ENCODE results near the gene DCTN1.

Gene DCTN1

DNA sequence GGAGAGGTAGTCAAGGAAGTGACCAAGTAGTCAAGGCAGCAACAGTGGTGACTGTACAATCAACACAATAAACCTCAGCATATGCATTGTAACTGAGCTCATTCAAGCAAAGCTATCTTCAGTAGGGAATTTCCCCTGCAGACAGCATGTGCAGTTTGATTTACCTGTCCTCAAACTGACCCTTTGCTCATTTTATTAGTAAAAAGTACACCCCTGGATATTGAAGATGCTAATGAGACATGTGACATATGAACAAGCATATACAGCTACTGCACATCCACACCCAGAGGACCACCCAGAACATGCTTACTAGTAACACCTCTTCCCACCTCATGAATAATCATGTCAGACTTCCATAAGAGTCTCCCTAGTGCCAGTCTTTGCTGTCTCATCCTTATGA lies 25.9 kb upstream of the DCTN1 start:
- no peak for DNase-seq (ENCODE audit: insufficient read length)
- peak; percentile 66 for FAIRE-seq
- TF ChIP-seq POLR2A (IDR thresholded peaks at IDR 0.05; ENCODE audit: low read depth, low read length) (no peak), TAF1 (IDR thresholded peaks at IDR 0.05; ENCODE audit: borderline replicate concordance, low read depth, low read length) (no peak), POLR2AphosphoS5 (IDR thresholded peaks at IDR 0.05; ENCODE audit: low read depth, low read length) (no peak)

DNA sequence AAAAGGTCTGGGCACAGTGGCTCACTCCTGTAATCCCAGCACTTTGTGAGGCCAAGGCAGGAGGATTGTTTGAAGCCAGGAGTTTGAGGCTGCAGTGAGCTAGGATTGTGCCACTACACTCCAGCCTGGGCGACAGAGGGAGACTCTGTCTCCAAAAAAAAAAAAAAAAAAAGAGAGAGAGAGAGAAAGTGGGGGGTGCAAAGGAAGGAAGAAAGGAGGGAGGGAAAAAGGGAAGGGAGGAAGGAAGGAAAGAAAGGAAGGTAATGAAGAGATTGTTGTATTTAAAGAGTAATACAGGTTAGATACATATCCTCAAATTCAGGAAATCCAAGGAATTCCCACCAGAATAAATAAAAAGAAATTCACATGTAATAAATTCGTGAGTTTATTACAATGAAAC lies 21.8 kb upstream of the DCTN1 start:
- DNase-seq (ENCODE audit: insufficient read length) (no peak), FAIRE-seq (no peak)
- TF ChIP-seq POLR2A (IDR thresholded peaks at IDR 0.05; ENCODE audit: low read depth, low read length) (no peak), TAF1 (IDR thresholded peaks at IDR 0.05; ENCODE audit: borderline replicate concordance, low read depth, low read length) (no peak), POLR2AphosphoS5 (IDR thresholded peaks at IDR 0.05; ENCODE audit: low read depth, low read length) (no peak)

DNA sequence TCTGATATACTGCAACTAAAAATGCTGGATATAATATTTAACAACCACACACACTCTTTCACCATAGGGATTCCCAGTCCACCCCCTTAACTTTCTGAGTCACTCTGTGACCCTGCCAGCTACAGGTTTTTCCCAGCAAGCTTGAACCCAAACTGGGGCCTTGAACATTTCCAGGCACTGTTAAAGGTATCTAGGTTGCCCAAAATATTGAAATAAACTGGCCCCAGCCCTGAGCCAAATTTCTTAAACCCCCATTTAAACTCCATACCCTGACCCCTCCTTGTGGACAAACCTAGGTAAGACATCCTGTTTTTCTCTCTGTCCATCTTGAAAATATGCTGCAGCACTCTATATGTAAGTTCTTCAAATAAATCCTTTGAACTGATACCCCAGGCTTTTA lies 19.7 kb upstream of the DCTN1 start:
- FAIRE-seq = peak; percentile 84
- no peak for DNase-seq (ENCODE audit: insufficient read length)
- no peak for TF ChIP-seq POLR2A (IDR thresholded peaks at IDR 0.05; ENCODE audit: low read depth, low read length)
- no peak for TF ChIP-seq POLR2AphosphoS5 (IDR thresholded peaks at IDR 0.05; ENCODE audit: low read depth, low read length)
- TF ChIP-seq TAF1 (IDR thresholded peaks at IDR 0.05; ENCODE audit: borderline replicate concordance, low read depth, low read length) = no peak

DNA sequence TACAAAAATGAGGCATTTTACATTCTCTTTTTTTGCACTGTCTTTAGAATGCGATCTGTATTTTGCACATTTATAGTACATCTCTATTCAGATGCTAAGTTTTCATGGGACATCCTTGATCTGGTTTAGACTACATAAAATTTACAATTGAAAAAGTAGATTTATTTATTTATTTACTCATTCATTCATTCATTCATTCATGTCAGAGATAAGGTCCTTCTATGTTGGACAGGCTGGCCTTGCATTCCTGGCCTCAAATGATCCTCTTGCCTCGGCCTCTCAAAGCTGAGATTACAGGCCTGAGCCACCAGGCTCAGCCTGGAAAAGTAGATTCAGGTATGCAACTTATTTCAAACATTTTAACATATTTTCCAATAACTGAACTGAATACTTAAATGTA lies 16.0 kb upstream of the DCTN1 start:
- no peak for FAIRE-seq
- no peak for TF ChIP-seq POLR2AphosphoS5 (IDR thresholded peaks at IDR 0.05; ENCODE audit: low read depth, low read length)
- no peak for TF ChIP-seq POLR2A (IDR thresholded peaks at IDR 0.05; ENCODE audit: low read depth, low read length)
- TF ChIP-seq TAF1 (IDR thresholded peaks at IDR 0.05; ENCODE audit: borderline replicate concordance, low read depth, low read length) = no peak

GRCh38 chr2:74393525-74393924 lies 13.4 kb upstream of the DCTN1 start:
- TF ChIP-seq TAF1 (IDR thresholded peaks at IDR 0.05; ENCODE audit: borderline replicate concordance, low read depth, low read length) (no peak), POLR2A (IDR thresholded peaks at IDR 0.05; ENCODE audit: low read depth, low read length) (no peak), POLR2AphosphoS5 (IDR thresholded peaks at IDR 0.05; ENCODE audit: low read depth, low read length) (no peak)
- FAIRE-seq = no peak
- no peak for DNase-seq (ENCODE audit: insufficient read length)

More for the DNA sequence above, 16.0 kb upstream of the DCTN1 start:
- no peak for DNase-seq (ENCODE audit: insufficient read length)

DNA sequence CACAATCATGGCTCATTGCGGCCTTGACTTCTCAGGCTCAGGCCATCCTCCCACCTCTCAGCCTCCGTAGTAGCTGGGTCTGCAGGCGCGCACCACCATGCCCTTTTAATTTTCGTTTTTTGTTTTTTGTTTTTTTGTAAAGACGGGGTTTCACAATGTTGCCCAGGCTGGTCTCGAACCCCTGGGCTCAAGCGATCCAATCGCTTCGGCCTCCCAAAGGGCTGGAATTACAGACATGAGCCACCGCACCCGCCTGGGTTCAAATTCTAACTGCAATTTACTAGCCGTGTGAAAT lies 12.3 kb upstream of the DCTN1 start:
- FAIRE-seq (no peak), DNase-seq (ENCODE audit: insufficient read length) (no peak)
- TF ChIP-seq POLR2AphosphoS5 (IDR thresholded peaks at IDR 0.05; ENCODE audit: low read depth, low read length) (no peak), TAF1 (IDR thresholded peaks at IDR 0.05; ENCODE audit: borderline replicate concordance, low read depth, low read length) (no peak), POLR2A (IDR thresholded peaks at IDR 0.05; ENCODE audit: low read depth, low read length) (no peak)

GRCh38 chr2:74391580-74392448 lies 11.7 kb upstream of the DCTN1 start:
- FAIRE-seq (peak; percentile 92), DNase-seq (ENCODE audit: insufficient read length) (peak; percentile 80)

DNA sequence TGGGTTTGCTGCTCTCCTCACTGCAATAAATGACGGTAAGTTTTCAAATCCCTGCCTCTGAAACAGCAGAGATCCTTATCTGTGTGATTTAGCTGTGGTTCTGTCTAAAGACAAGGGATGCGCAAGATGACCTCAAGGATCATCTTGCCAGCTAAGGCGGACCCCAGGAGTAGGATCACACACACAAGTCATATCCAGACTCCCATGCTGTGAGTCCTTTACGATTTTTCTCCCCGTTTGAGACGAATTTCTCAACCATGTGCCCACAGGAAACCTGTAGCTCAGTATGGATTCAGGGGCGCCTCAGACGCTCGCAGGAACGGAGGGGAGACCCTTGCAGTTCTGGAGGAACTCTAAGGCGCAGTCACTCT lies 11.1 kb upstream of the DCTN1 start:
- DNase-seq (ENCODE audit: insufficient read length) (no peak), FAIRE-seq (peak; percentile 70)
- TF ChIP-seq TAF1 (IDR thresholded peaks at IDR 0.05; ENCODE audit: borderline replicate concordance, low read depth, low read length) (no peak), POLR2A (IDR thresholded peaks at IDR 0.05; ENCODE audit: low read depth, low read length) (no peak), POLR2AphosphoS5 (IDR thresholded peaks at IDR 0.05; ENCODE audit: low read depth, low read length) (no peak)

More at GRCh38 chr2:74391580-74392448, 11.7 kb upstream of the DCTN1 start:
- TF ChIP-seq POLR2A (IDR thresholded peaks at IDR 0.05; ENCODE audit: low read depth, low read length) (peak; percentile 65; the same call in 1 of the 2 replicates), TAF1 (IDR thresholded peaks at IDR 0.05; ENCODE audit: borderline replicate concordance, low read depth, low read length) (no peak), POLR2AphosphoS5 (IDR thresholded peaks at IDR 0.05; ENCODE audit: low read depth, low read length) (0 out of 2 replicates have a peak, but pooled peaks have one; percentile 44)

DNA sequence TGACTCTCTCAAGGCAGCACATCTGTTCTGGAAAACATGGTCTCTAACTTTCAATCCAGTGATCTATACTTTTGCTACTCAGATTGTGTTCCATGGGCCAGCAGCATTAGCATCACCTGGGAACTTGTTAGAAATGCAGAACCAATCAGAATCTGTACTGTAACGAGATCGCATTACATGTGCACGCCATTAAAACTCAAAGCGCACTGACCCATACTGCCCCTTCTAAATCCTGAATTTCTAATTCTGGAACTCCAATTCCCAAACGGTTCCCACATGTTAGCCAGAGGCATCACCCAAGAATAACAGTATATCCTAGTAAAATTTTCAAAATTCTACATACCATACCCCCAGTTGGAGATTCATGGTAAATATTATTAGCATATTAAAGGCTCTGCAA lies 10.5 kb upstream of the DCTN1 start:
- TF ChIP-seq POLR2AphosphoS5 (IDR thresholded peaks at IDR 0.05; ENCODE audit: low read depth, low read length) (no peak), TAF1 (IDR thresholded peaks at IDR 0.05; ENCODE audit: borderline replicate concordance, low read depth, low read length) (no peak), POLR2A (IDR thresholded peaks at IDR 0.05; ENCODE audit: low read depth, low read length) (no peak)
- no peak for DNase-seq (ENCODE audit: insufficient read length)
- peak; percentile 9 for FAIRE-seq

DNA sequence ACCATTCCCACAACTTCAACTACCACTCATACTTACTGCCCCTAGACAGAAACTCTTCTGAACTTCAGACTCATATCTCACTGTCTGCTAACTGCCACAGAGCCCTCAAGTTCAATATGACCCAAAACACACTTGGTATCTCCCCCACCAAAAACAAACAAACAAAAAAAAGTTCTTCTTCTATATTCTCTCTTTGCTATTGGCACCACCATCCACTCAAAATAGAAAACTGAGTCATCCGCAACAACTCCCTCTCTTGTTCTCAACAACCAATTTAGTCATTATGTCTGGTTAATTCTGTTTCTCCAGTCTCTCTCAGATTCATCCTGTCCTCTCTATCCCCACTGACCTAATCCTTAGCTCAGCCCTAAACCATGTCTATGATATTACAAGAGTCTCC lies 7.2 kb upstream of the DCTN1 start:
- FAIRE-seq (no peak), DNase-seq (ENCODE audit: insufficient read length) (no peak)
- TF ChIP-seq POLR2A (IDR thresholded peaks at IDR 0.05; ENCODE audit: low read depth, low read length) = no peak
- TF ChIP-seq TAF1 (IDR thresholded peaks at IDR 0.05; ENCODE audit: borderline replicate concordance, low read depth, low read length) = no peak
- no peak for TF ChIP-seq POLR2AphosphoS5 (IDR thresholded peaks at IDR 0.05; ENCODE audit: low read depth, low read length)

GRCh38 chr2:74385396-74385795 lies 5.3 kb upstream of the DCTN1 start:
- FAIRE-seq = no peak
- no peak for DNase-seq (ENCODE audit: insufficient read length)
- TF ChIP-seq POLR2A (IDR thresholded peaks at IDR 0.05; ENCODE audit: low read depth, low read length) (no peak), TAF1 (IDR thresholded peaks at IDR 0.05; ENCODE audit: borderline replicate concordance, low read depth, low read length) (no peak), POLR2AphosphoS5 (IDR thresholded peaks at IDR 0.05; ENCODE audit: low read depth, low read length) (no peak)

DNA sequence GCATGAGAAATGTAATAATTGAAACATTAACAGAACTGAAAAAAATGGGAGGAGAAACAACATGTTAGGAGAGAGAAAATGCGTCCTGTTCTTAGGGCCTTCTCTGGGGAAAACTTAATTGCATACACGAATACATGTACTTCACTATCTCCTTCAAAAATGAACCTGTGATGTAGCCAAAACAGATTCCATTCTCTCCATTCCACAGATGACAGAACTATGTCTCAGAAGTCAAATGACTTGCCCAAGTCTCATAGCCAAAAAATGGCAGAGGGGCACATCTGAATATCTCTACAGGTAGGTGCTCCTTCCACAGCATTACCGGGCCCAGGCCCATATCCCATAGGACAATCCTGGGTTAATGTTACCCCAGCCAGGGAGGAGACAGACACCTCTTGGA lies 3.9 kb upstream of the DCTN1 start:
- TF ChIP-seq POLR2A (IDR thresholded peaks at IDR 0.05; ENCODE audit: low read depth, low read length) = no peak
- no peak for DNase-seq (ENCODE audit: insufficient read length)
- FAIRE-seq = no peak
